GM06990 (cell line): ENCODE data around the gene USP35.

Source experiments
- DNase-seq: peaks from one replicate; pipeline ENCODE4 v3.0.0-alpha.2; 2011; ENCODE audit not compliant: insufficient read length; ENCODE audit errors: extremely low read depth
- H3K27me3 ChIP-seq: replicated peaks from 2 replicates; pipeline ENCODE4 v1.6.0; 2011; ENCODE audit warnings: low read length; ENCODE audit not compliant: control insufficient read depth, insufficient read depth
- H3K36me3 ChIP-seq: 2 replicates; pipeline ENCODE4 v1.5.1; 2011; ENCODE audit warnings: low read length; ENCODE audit not compliant: control insufficient read depth, insufficient read depth
- H3K4me3 ChIP-seq: replicated peaks from 2 replicates; pipeline ENCODE4 v1.5.1; 2011; ENCODE audit warnings: low read depth, mild to moderate bottlenecking, control low read depth, low read length
- TF ChIP-seq, protein P1 (sequence below): IDR thresholded peaks from 2 replicates; pipeline ENCODE4 v1.5.1; 2011; ENCODE audit warnings: low read length, control low read depth, mild to moderate bottlenecking, inconsistent platforms; ENCODE audit not compliant: insufficient read depth, poor library complexity, severe bottlenecking

USP35 gene

DNA sequence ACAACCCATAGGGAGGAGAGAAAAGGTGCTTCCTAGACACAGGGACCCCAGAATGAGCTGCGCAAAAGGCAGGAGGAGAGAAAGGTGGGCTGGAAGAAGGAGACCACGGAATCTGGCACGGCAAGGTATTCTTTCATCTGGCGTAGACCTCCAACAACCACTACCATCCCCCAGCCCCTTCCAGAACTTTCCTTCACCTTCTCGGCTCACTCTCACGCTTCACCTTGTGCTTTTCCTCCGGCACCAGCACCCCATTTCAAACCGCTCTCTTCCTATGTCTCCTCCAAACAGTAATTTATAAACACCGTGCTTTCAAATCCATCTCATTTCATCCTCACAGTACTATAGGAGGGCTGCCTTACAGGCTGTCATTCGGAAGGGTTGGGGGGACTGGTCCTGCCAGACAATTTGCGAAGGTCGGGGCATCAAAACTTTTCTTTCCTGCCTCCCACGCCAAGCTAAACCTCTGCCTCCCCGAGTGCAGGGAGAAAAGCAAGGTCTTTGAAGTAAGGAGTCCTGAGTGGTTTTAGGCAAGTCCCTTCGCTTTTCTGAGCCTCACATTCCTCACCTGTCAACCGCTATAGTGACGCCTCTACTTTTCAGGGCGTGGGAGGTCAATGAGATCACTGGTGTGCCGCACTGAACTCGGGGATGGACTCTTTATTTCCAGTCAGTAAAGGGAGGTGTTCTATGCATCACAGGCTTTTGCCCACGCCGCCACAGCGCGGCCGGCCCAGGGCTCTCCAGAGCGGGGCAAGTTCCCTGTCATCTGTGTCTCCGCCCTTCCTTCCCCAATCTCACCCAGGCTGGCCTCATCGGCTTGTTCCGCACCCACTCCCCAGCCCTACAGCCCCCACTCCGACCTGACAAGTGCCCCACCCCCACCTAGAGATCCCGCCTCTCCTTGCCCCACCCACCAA is 1.1 kb upstream of the USP35 start:
- TF ChIP-seq, protein P1, sequence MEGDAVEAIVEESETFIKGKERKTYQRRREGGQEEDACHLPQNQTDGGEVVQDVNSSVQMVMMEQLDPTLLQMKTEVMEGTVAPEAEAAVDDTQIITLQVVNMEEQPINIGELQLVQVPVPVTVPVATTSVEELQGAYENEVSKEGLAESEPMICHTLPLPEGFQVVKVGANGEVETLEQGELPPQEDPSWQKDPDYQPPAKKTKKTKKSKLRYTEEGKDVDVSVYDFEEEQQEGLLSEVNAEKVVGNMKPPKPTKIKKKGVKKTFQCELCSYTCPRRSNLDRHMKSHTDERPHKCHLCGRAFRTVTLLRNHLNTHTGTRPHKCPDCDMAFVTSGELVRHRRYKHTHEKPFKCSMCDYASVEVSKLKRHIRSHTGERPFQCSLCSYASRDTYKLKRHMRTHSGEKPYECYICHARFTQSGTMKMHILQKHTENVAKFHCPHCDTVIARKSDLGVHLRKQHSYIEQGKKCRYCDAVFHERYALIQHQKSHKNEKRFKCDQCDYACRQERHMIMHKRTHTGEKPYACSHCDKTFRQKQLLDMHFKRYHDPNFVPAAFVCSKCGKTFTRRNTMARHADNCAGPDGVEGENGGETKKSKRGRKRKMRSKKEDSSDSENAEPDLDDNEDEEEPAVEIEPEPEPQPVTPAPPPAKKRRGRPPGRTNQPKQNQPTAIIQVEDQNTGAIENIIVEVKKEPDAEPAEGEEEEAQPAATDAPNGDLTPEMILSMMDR = no peak
- Histone ChIP-seq H3K36me3 (no peaks in the 10 kb centered on the region), H3K27me3 (no peaks in the 10 kb centered on the region), H3K4me3 (peak overlapping the region; percentile 92)
- no peak for DNase-seq

DNA sequence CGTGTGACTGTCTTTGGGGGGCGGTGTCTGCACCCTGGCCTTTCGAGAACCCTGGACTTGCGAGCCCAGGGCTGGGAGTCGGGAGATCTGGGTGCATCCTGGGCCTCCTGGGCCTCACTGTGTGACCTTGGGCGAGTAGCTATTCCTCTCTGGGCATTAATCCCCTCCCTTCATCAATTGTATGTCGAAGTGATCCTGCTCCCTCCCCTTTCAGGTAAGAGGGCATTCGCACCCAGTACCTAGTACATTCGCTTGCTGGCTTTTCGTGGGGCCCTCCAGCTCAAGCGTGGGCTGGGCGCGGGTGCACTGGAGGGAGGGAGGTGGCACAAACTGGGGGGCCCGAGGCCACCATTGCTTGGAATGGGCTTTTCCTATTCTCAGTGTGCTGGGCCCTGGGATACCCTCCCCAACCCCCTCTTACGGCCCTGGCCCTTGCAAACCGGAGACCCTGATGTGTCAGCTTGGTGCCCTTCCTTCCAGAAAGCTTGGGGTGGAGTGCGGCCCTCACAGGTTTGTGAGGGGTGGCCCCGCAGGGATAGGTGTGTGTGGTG is 530 bp downstream of the USP35 start:
- no peaks in the 10 kb centered on the region for H3K36me3 ChIP-seq
- no peaks in the 10 kb centered on the region for H3K27me3 ChIP-seq
- peak overlapping the region; percentile 92 for H3K4me3 ChIP-seq
- TF ChIP-seq, protein P1 = no peak
- no peak for DNase-seq

DNA sequence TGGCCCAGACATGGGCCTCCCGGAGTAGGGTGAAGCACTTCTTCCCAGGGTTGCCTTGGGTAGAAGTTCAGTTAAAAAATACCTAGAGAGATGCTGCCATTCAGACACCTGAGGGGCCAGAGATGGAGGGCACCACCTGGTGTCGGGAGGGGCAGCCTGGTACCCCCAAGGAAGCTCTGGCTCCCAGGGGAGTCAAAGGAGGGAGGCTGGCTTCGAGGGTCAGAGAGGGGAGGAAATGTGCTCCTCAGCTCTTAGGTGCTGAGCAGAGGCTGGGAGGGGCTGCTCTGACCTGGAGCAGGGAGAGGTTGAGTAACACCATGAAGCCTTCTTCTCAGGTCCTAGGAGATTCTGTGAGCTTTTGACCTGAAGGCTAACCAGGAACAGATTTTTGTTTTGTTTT is 1.1 kb downstream of the USP35 start:
- H3K36me3 ChIP-seq = no peaks in the 10 kb centered on the region
- no peak for DNase-seq
- TF ChIP-seq, protein P1 = no peak
- peak overlapping the region; percentile 92 for H3K4me3 ChIP-seq
- no peaks in the 10 kb centered on the region for H3K27me3 ChIP-seq

DNA sequence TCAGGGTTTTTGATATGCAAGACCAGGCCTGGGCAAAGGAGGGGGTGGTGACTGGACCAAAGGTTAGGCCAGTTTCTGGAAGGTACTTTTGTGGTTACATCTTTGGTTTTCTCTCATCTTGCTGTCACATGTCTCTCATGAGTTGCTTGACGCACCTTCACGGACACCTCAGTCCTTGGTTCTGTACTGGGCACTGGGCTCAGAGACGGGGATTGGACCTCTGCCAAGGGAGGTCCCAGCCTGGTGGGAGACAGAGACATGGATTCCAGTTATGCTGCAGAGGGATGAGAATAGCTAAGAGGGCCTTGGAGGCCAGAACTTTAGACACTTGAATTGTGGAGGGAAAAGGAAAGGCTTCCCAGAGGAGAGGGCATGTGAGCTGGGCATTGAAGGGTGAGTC is 1.7 kb downstream of the USP35 start:
- no peaks in the 10 kb centered on the region for H3K36me3 ChIP-seq
- TF ChIP-seq, protein P1 = no peak
- DNase-seq = no peak
- no peaks in the 10 kb centered on the region for H3K27me3 ChIP-seq
- no peak overlapping the region for H3K4me3 ChIP-seq

DNA sequence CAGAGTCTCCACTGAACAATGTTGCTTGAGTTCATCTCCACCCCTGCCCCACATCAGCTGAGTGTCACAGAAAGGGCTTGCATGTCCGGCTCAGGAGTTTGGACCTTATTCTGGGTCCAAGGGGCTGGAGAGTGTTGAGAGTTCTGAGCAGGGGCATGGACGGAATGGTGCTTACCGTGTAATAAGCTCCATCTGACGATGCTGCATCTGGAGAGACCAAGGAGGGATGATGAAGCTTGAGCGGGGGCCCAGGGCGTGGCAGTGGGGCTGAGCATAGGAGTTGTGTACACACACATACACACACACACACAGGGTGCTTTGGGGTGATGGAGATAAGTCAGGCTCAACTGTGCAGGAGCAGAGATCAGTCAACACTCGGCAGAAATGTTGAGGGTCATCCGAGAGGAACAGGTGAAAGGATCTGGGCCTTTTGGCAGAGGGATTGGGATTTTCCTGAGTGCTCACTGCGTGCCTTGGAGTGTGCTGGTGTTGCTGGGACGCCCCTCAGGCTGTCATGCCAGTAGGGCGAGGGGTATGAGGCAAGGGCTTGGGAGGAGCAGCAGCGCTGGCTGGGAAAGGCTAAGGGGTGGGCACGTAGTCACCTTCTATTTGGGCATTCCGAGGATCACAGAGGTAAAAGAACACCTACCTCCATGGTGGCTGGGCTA is 2.3 kb downstream of the USP35 start:
- Histone ChIP-seq H3K4me3 (no peak overlapping the region), H3K36me3 (no peaks in the 10 kb centered on the region)
- DNase-seq = no peak

More for the DNA sequence above, 2.3 kb downstream of the USP35 start:
- H3K27me3 ChIP-seq = no peaks in the 10 kb centered on the region
- TF ChIP-seq, protein P1 = no peak
